Large intestine (tissue), 12 donors: Measurements from ENCODE around the gene NMNAT2. TPM values are rescaled to one million over a fixed set of nuclear protein-coding genes. Genes with fewer than 3 reads are reported as not detected.

ENCODE experiments used
- DNase-seq, 2 donors: peaks; one replicate each; pipeline versions ENCODE4 v3.0.0 to v3.0.0-alpha.2; 2013
- H3K27ac ChIP-seq: one replicate; pipeline ENCODE4 v1.5.1; 2013; ENCODE audit warnings: low read length
- H3K27me3 ChIP-seq: 2 replicates; pipeline ENCODE4 v1.6.1; 2013; ENCODE audit warnings: low read length; ENCODE audit not compliant: control insufficient read depth, insufficient read depth
- H3K36me3 ChIP-seq: 2 replicates; pipeline ENCODE4 v1.6.1; 2013; ENCODE audit warnings: low read length; ENCODE audit not compliant: control insufficient read depth, insufficient read depth
- H3K4me1 ChIP-seq: one replicate; pipeline ENCODE4 v1.6.1; 2013; ENCODE audit warnings: low read length; ENCODE audit not compliant: control insufficient read depth, insufficient read depth
- H3K4me3 ChIP-seq: one replicate; pipeline ENCODE4 v1.5.1; 2013; ENCODE audit warnings: low read length
- H3K9me3 ChIP-seq: one replicate; pipeline ENCODE4 v1.6.1; 2013; ENCODE audit warnings: mild to moderate bottlenecking, low read depth, low read length, moderate library complexity; ENCODE audit not compliant: control insufficient read depth
- WGBS: methylation state at CpG from one replicate; pipeline ENCODE4 v1.1.5; 2013; ENCODE audit warnings: low lambda C conversion rate; ENCODE audit not compliant: insufficient coverage; 5-methylcytosine and 5-hydroxymethylcytosine counted together
- long read RNA-seq, 11 donors: transcript quantifications; one replicate each; lab custom pipeline, GENCODE V29; 2026
- polyA plus RNA-seq: library from polyadenylated mRNA; unstranded; fragments of 120-200 nt; gene quantifications from one replicate; pipeline ENCODE4 v1.2.1, GENCODE V29; 2013

The NMNAT2 gene
- 3.3 TPM for polyA plus RNA-seq
- long read RNA-seq, donor 1, partial matches to known transcripts, result 0 of 1 reads
- long read RNA-seq, donor 1, other reads (novel, unspliced or antisense), result 0 of 1 reads
- long read RNA-seq, donor 2, full-length matches to known transcripts, result 1 of 1 reads
- long read RNA-seq, donor 2, partial matches to known transcripts, result 0 of 1 reads
- long read RNA-seq, donor 2, other reads (novel, unspliced or antisense), result 0 of 1 reads
- long read RNA-seq, donor 3, result 0 reads
- long read RNA-seq, donor 4, result 0 reads
- long read RNA-seq, donor 5, full-length matches to known transcripts, result 1 of 1 reads
- long read RNA-seq, donor 5, partial matches to known transcripts, result 0 of 1 reads
- long read RNA-seq, donor 5, other reads (novel, unspliced or antisense), result 0 of 1 reads
- long read RNA-seq, donor 6, result 0 reads
- long read RNA-seq, donor 7, result 0 reads
- long read RNA-seq, donor 8, result 0 reads
- long read RNA-seq, donor 9, result 0 reads
- long read RNA-seq, donor 10, result 0 reads
- long read RNA-seq, donor 11, result 0 reads

GRCh38 chr1:183417772-183418491 is at the start of gene NMNAT2:
TSS of gene NMNAT2 (minus strand) at chr1:183418380. CDS start at chr1:183418267, 113 bp downstream.
- H3K27ac ChIP-seq, result no peak within 1 kb of the TSS
- H3K36me3 ChIP-seq, result no peaks in the 10 kb centered on the region
- DNase-seq, result peak in 1 of 2 donors; percentile 25
- peaks cover 65% of the 10 kb centered on the region for H3K27me3 ChIP-seq
- peak within 1 kb of the TSS; percentile 24 for H3K4me3 ChIP-seq
- H3K9me3 ChIP-seq, result peaks cover 3% of the 10 kb centered on the region
- peaks cover 11% of the 10 kb centered on the region for H3K4me1 ChIP-seq
- WGBS, result 0% methylated on average over 3 of the region's 45 CpGs

- Histone ChIP-seq H3K27me3 (no peaks in the 10 kb centered on the region), H3K4me1 (peaks cover 2% of the 10 kb centered on the region), H3K27ac (peak overlapping the region; percentile 34), H3K36me3 (no peaks in the 10 kb centered on the region), H3K9me3 (no peaks in the 10 kb centered on the region), H3K4me3 (no peak overlapping the region)
- WGBS, result no CpG with 5 or more reads among the region's 1 CpG
- DNase-seq, result peak in 1 of 2 donors; percentile 67
Observed at GRCh38 chr1:183467687-183468086, 49.5 kb upstream of the NMNAT2 start.

GRCh38 chr1:183466781-183467180 is 48.6 kb upstream of the NMNAT2 start:
- no peaks in the 10 kb centered on the region for H3K9me3 ChIP-seq
- no peak overlapping the region for H3K27ac ChIP-seq
- no peak for DNase-seq
- no peak overlapping the region for H3K4me3 ChIP-seq
- H3K27me3 ChIP-seq, result no peaks in the 10 kb centered on the region
- H3K4me1 ChIP-seq, result peaks cover 2% of the 10 kb centered on the region
- no CpG with 5 or more reads among the region's 2 CpGs for WGBS
- no peaks in the 10 kb centered on the region for H3K36me3 ChIP-seq

DNA sequence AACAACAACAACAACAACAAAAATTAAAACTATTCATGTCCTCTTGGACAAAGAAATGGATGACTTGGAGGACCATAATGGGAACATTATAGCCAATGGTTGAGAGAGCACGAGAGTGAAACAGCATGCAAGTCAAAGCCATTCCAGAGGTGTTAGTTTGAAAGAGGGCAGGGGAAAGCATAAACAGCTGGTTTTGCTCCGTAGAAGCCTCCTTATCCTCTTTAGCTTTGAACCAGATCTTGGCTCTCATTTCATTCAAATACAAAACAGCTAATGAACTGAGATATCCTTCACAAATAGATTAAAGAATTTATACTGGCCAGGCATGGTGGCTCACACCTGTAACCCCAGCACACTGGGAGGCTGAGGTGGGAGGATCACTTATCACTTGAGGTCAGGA is 45.4 kb upstream of the NMNAT2 start:
- no peak for DNase-seq
- no peak overlapping the region for H3K27ac ChIP-seq
- no peak overlapping the region for H3K4me3 ChIP-seq
- H3K36me3 ChIP-seq, result no peaks in the 10 kb centered on the region
- H3K27me3 ChIP-seq, result no peaks in the 10 kb centered on the region
- WGBS, result 60% methylated on average over 1 of the region's 2 CpGs
- H3K4me1 ChIP-seq, result peaks cover 2% of the 10 kb centered on the region
- no peaks in the 10 kb centered on the region for H3K9me3 ChIP-seq

- Histone ChIP-seq H3K4me1 (no peaks in the 10 kb centered on the region), H3K27ac (no peak overlapping the region), H3K4me3 (no peak overlapping the region), H3K27me3 (no peaks in the 10 kb centered on the region), H3K36me3 (no peaks in the 10 kb centered on the region), H3K9me3 (no peaks in the 10 kb centered on the region)
- 75% methylated on average over 1 of the region's 1 CpG for WGBS
- peak in 1 of 2 donors; percentile 37 for DNase-seq
Observed at GRCh38 chr1:183461350-183461749, 43.2 kb upstream of the NMNAT2 start.

DNA sequence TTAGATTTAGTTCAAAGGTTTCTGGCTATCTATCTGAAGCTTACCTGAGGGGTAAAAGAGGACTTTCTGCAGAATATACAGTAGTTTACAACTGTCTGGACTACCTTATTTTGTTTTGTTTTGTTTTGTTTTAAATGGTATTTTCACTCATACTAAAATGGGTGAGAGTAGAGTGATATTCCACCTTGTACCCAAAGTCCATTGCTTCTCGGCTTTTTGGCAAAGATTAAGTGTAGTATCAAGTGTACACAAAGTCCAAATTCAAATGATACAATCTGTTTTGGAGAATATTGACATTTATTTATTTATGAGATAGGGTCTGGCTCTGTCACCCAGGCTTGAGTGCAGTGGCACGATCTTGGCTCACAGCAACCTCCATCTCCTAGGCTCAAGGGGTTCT is 42.4 kb upstream of the NMNAT2 start:
- WGBS, result no CpG with 5 or more reads among the region's 2 CpGs
- H3K27ac ChIP-seq, result no peak overlapping the region

GRCh38 chr1:183457449-183457848 is 39.3 kb upstream of the NMNAT2 start:
- WGBS, result 100% methylated on average over 2 of the region's 3 CpGs
- no peak overlapping the region for H3K4me3 ChIP-seq
- no peaks in the 10 kb centered on the region for H3K36me3 ChIP-seq
- H3K9me3 ChIP-seq, result no peaks in the 10 kb centered on the region
- no peaks in the 10 kb centered on the region for H3K4me1 ChIP-seq
- H3K27ac ChIP-seq, result no peak overlapping the region
- DNase-seq, result no peak
- no peaks in the 10 kb centered on the region for H3K27me3 ChIP-seq

More for the DNA sequence above, 42.4 kb upstream of the NMNAT2 start:
- Histone ChIP-seq H3K9me3 (no peaks in the 10 kb centered on the region), H3K4me1 (no peaks in the 10 kb centered on the region), H3K27me3 (no peaks in the 10 kb centered on the region), H3K4me3 (no peak overlapping the region), H3K36me3 (no peaks in the 10 kb centered on the region)
- DNase-seq, result no peak

DNA sequence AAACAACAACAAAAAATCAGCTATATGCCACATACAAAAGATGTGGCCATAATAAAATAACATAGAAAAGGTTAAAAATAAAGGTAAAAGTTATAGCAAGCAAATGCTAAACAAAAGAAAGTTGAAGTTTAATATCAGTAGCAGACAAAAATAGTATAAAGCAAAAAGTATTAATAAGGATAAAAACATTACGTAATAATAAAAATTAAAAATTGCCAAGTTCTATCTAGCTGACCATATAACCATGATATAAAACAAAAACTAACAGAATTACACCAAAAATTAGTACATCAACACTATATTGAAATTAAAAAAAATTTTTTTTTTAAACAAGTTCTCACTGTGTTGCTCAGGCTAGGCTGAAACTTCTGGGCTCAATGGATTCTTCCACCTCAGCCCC is 38.6 kb upstream of the NMNAT2 start:
- Histone ChIP-seq H3K4me3 (no peak overlapping the region), H3K27me3 (no peaks in the 10 kb centered on the region), H3K36me3 (no peaks in the 10 kb centered on the region), H3K9me3 (no peaks in the 10 kb centered on the region), H3K27ac (no peak overlapping the region), H3K4me1 (no peaks in the 10 kb centered on the region)
- no peak for DNase-seq
- WGBS, result 100% methylated on average over 1 of the region's 1 CpG

GRCh38 chr1:183454377-183454776 is 36.2 kb upstream of the NMNAT2 start:
- Histone ChIP-seq H3K4me1 (no peaks in the 10 kb centered on the region), H3K27ac (no peak overlapping the region), H3K36me3 (no peaks in the 10 kb centered on the region), H3K4me3 (no peak overlapping the region), H3K27me3 (no peaks in the 10 kb centered on the region), H3K9me3 (no peaks in the 10 kb centered on the region)
- WGBS, result no CpG with 5 or more reads among the region's 2 CpGs
- DNase-seq, result no peak

DNA sequence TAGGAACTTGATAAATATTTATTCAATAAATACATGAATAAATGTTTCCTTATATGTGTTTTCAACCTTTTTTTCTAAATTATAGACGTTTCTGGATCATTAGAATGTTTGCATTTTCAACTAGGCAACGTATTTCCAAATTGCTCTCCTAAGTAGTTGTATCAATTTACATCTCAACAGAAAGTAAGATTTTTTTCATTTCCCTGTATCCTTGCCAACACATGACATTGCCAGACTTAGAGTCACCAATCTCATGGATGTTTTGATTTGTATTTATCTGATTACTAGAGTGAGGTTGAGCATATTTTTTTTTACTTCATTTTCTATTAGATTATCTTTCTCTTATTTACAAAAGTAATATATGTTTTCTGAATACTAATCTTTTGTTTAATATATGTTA is 31.9 kb upstream of the NMNAT2 start:
- Histone ChIP-seq H3K4me3 (no peak overlapping the region), H3K9me3 (no peaks in the 10 kb centered on the region), H3K27me3 (no peaks in the 10 kb centered on the region), H3K27ac (no peak overlapping the region), H3K4me1 (no peaks in the 10 kb centered on the region), H3K36me3 (no peaks in the 10 kb centered on the region)
- WGBS, result 62% methylated on average over 2 of the region's 2 CpGs
- DNase-seq, result no peak
